Renal cortical epithelial cell (primary cell): Measurements from ENCODE around the gene CYP27C1. TPM values are rescaled to one million over a fixed set of nuclear protein-coding genes. Genes with fewer than 3 reads are reported as not detected.

Experiments
- DNase-seq: peaks from one replicate; pipeline ENCODE4 v3.0.0-alpha.2; 2011; ENCODE audit warnings: low read depth
- total RNA-seq: library from RNA; depleted of rRNA; stranded (reverse); fragments of >200 nt; gene quantifications from 2 replicates; pipeline ENCODE4 v1.2.3, GENCODE V29; 2014

CYP27C1 gene
- total RNA-seq, 1 donor from 2014 or later = 1.5 TPM

- DNase-seq = no peak
Measured at GRCh38 chr2:127193164-127193966, 26.7 kb downstream of the CYP27C1 start.

- no peak for DNase-seq
Measured at GRCh38 chr2:127191331-127192219, 28.5 kb downstream of the CYP27C1 start.

GRCh38 chr2:127188797-127189196 is 31.3 kb downstream of the CYP27C1 start:
- DNase-seq = no peak

- no peak for DNase-seq
Measured at GRCh38 chr2:127187831-127188230, 32.3 kb downstream of the CYP27C1 start.

- no peak for DNase-seq
Measured at GRCh38 chr2:127187081-127187775, 32.9 kb downstream of the CYP27C1 start.

- DNase-seq = no peak
Measured at GRCh38 chr2:127185705-127186104, 34.4 kb downstream of the CYP27C1 start.

GRCh38 chr2:127185093-127185492 is 35.0 kb downstream of the CYP27C1 start:
- DNase-seq = no peak

GRCh38 chr2:127183771-127184170 is 36.3 kb downstream of the CYP27C1 start:
- no peak for DNase-seq

- no peak for DNase-seq
Measured at GRCh38 chr2:127182626-127183458, 37.3 kb downstream of the CYP27C1 start.

GRCh38 chr2:127181851-127182250 is 38.2 kb downstream of the CYP27C1 start:
- no peak for DNase-seq

GRCh38 chr2:127179766-127180165 is 40.3 kb downstream of the CYP27C1 start:
- DNase-seq = no peak

GRCh38 chr2:127177617-127178263 is 42.4 kb downstream of the CYP27C1 start:
- no peak for DNase-seq

GRCh38 chr2:127176371-127177311 is 43.5 kb downstream of the CYP27C1 start:
- DNase-seq = peak; percentile 51

- peak; percentile 49 for DNase-seq
Measured at GRCh38 chr2:127175751-127176354, 44.2 kb downstream of the CYP27C1 start.

- DNase-seq = peak; percentile 31
Measured at GRCh38 chr2:127175041-127175721, 44.9 kb downstream of the CYP27C1 start.

GRCh38 chr2:127174640-127175039 is 45.5 kb downstream of the CYP27C1 start:
- no peak for DNase-seq

GRCh38 chr2:127174136-127174535 is 46.0 kb downstream of the CYP27C1 start:
- no peak for DNase-seq

- DNase-seq = no peak
Measured at GRCh38 chr2:127173057-127173456, 47.0 kb downstream of the CYP27C1 start.

GRCh38 chr2:127172306-127172705 is 47.8 kb downstream of the CYP27C1 start:
- no peak for DNase-seq
